OCI-LY3 (cell line): ENCODE results near the gene RMND5A.

Experiments used
- H2AFZ ChIP-seq: fragments of 200-600, 300-600 bp; shearing (Covaris generic); 2 replicates; pipeline ENCODE4 v1.6.0; 2014; ENCODE audit warnings: antibody characterized with exemption, low read depth, low read length
- H3K27ac ChIP-seq: fragments of 200-600, 300-600 bp; sonication (generic); 2 replicates; pipeline ENCODE4 v1.5.1; 2014; ENCODE audit warnings: mild to moderate bottlenecking, low read length, moderate library complexity, mixed read lengths
- H3K27me3 ChIP-seq: fragments of 200-600, 300-600 bp; sonication (generic); 2 replicates; pipeline ENCODE4 v1.6.1; 2014; ENCODE audit warnings: low read depth, low read length, mixed read lengths
- H3K36me3 ChIP-seq: fragments of 200-600, 300-600 bp; sonication (generic); replicated peaks from 2 replicates; pipeline ENCODE3; 2014; ENCODE audit warnings: low read depth, low read length, mixed read lengths
- H3K4me1 ChIP-seq: fragments of 300-600, 200-600 bp; sonication (generic); 2 replicates; pipeline ENCODE4 v1.6.1; 2014; ENCODE audit warnings: low read length, mixed read lengths
- H3K4me2 ChIP-seq: fragments of 200-600, 300-600 bp; sonication (generic); 2 replicates; pipeline ENCODE4 v1.6.1; 2014; ENCODE audit warnings: low read length, mixed read lengths
- H3K4me3 ChIP-seq: fragments of 300-600, 200-600 bp; sonication (generic); 2 replicates; pipeline ENCODE4 v1.5.1; 2014; ENCODE audit warnings: antibody characterized with exemption, mild to moderate bottlenecking, low read length, moderate library complexity
- H3K79me2 ChIP-seq: fragments of 300-600, 200-600 bp; shearing (Covaris generic); 2 replicates; pipeline ENCODE4 v1.6.1; 2014; ENCODE audit warnings: mild to moderate bottlenecking, low read length, mixed read lengths
- H3K9ac ChIP-seq: fragments of 300-600, 200-600 bp; shearing (Covaris generic); 2 replicates; pipeline ENCODE4 v1.6.0; 2014; ENCODE audit warnings: mild to moderate bottlenecking, low read length, moderate library complexity
- H3K9me3 ChIP-seq: fragments of 200-600, 300-600 bp; shearing (Covaris generic); 2 replicates; pipeline ENCODE4 v1.6.1; 2014; ENCODE audit warnings: low read length, mixed read lengths; ENCODE audit not compliant: insufficient read depth
- H4K20me1 ChIP-seq: fragments of 200-600, 300-600 bp; sonication (generic); 2 replicates; pipeline ENCODE4 v1.6.1; 2016; ENCODE audit warnings: low read length, mixed read lengths; ENCODE audit not compliant: insufficient read depth
- EZH2phosphoT487 ChIP-seq: fragments of 200-600 bp; shearing (Covaris generic); IDR thresholded peaks from 2 replicates; pipeline ENCODE4 v1.6.1; 2018; ENCODE audit warnings: antibody characterized with exemption, mixed run types, low read depth
- TF ChIP-seq, protein P1 (sequence below): fragments of 200-600, 300-600 bp; sonication (generic); IDR thresholded peaks from 2 replicates; pipeline ENCODE4 v1.5.1; 2014; ENCODE audit warnings: antibody characterized with exemption, low read length, low read depth

RMND5A gene

GRCh38 chr2:86768189-86768949, 48.3 kb downstream of the RMND5A start:
- Histone ChIP-seq H4K20me1 (peaks cover 22% of the 10 kb centered on the region), H3K9ac (no peak overlapping the region), H3K4me1 (no peaks in the 10 kb centered on the region), H3K9me3 (no peaks in the 10 kb centered on the region), H3K27me3 (no peaks in the 10 kb centered on the region), H2AFZ (no peak overlapping the region), H3K79me2 (no peaks in the 10 kb centered on the region; the same call in none of the 2 replicates), H3K4me3 (no peak overlapping the region), H3K27ac (no peak overlapping the region), H3K36me3 (peaks cover 27% of the 10 kb centered on the region), H3K4me2 (no peak overlapping the region)
- TF ChIP-seq, protein P1, sequence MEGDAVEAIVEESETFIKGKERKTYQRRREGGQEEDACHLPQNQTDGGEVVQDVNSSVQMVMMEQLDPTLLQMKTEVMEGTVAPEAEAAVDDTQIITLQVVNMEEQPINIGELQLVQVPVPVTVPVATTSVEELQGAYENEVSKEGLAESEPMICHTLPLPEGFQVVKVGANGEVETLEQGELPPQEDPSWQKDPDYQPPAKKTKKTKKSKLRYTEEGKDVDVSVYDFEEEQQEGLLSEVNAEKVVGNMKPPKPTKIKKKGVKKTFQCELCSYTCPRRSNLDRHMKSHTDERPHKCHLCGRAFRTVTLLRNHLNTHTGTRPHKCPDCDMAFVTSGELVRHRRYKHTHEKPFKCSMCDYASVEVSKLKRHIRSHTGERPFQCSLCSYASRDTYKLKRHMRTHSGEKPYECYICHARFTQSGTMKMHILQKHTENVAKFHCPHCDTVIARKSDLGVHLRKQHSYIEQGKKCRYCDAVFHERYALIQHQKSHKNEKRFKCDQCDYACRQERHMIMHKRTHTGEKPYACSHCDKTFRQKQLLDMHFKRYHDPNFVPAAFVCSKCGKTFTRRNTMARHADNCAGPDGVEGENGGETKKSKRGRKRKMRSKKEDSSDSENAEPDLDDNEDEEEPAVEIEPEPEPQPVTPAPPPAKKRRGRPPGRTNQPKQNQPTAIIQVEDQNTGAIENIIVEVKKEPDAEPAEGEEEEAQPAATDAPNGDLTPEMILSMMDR, result no peak
- TF ChIP-seq EZH2phosphoT487, result no peak

DNA sequence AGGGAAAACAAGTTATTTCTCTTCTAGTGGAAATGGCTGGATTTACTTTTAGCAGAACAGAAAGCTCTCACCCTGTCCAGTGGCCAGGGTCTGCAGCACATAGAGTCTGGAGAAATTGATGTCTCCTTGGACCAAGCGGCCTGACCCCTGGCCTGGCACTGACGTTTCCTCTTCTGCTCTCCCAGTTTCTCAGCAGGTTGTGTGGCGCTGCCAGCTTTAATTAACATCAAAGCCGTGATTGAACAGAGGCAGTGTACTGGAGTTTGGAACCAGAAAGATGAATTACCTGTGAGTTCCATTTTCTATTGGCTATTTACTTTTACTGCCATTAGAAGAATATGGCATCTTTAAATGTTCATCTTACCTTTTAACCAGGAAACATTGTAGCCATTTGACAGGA, 49.7 kb downstream of the RMND5A start:
- TF ChIP-seq EZH2phosphoT487, result no peak
- TF ChIP-seq, protein P1, result no peak
- Histone ChIP-seq H3K36me3 (peaks cover 41% of the 10 kb centered on the region), H3K27me3 (no peaks in the 10 kb centered on the region), H4K20me1 (peaks cover 26% of the 10 kb centered on the region), H3K27ac (no peak overlapping the region), H3K4me3 (no peak overlapping the region), H3K9me3 (no peaks in the 10 kb centered on the region), H3K4me1 (no peaks in the 10 kb centered on the region), H3K4me2 (no peak overlapping the region), H3K9ac (no peak overlapping the region), H2AFZ (no peak overlapping the region), H3K79me2 (no peaks in the 10 kb centered on the region; the same call in none of the 2 replicates)

DNA sequence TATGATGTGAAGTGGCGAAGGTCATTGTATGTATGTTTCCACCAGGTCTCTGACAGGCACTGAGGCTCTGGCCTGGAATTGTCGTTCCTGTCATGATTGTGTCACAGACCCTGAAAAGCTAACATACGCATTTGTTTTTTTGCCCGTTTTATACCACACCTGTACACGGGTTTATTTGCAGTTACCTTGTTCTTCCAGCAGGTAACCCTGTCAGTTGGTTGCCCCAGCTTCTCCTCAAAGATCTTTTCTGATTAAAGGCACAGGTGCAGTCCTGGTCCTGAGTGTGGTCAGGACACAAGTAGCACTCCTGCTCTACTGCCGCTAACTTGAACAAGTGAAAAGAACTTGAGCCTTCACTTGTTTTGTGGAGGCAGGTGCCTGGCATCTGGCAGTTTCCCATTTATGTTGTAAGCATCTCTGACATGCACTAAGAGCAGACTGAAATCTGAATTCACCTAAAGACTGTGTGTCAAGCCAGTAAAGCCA, 50.8 kb downstream of the RMND5A start:
- Histone ChIP-seq H3K79me2 (no peaks in the 10 kb centered on the region; the same call in 1 of the 2 replicates), H2AFZ (no peak overlapping the region), H3K4me3 (no peak overlapping the region), H4K20me1 (peaks cover 20% of the 10 kb centered on the region; the same call in 1 of the 2 replicates), H3K27me3 (no peaks in the 10 kb centered on the region), H3K36me3 (peaks cover 38% of the 10 kb centered on the region), H3K27ac (no peak overlapping the region), H3K9ac (no peak overlapping the region), H3K9me3 (no peaks in the 10 kb centered on the region), H3K4me2 (no peak overlapping the region), H3K4me1 (no peaks in the 10 kb centered on the region)
- no peak for TF ChIP-seq EZH2phosphoT487

GRCh38 chr2:86772611-86773010, 52.5 kb downstream of the RMND5A start:
- H3K9me3 ChIP-seq, result no peaks in the 10 kb centered on the region
- TF ChIP-seq, protein P1, result no peak
- TF ChIP-seq EZH2phosphoT487, result no peak
- H3K27ac ChIP-seq, result no peak overlapping the region
- no peaks in the 10 kb centered on the region for H3K4me1 ChIP-seq
- no peaks in the 10 kb centered on the region; the same call in 1 of the 2 replicates for H3K79me2 ChIP-seq
- H3K4me3 ChIP-seq, result no peak overlapping the region
- peaks cover 39% of the 10 kb centered on the region for H3K36me3 ChIP-seq
- H3K27me3 ChIP-seq, result no peaks in the 10 kb centered on the region
- H3K9ac ChIP-seq, result no peak overlapping the region
- no peak overlapping the region for H2AFZ ChIP-seq
- no peak overlapping the region for H3K4me2 ChIP-seq
- H4K20me1 ChIP-seq, result peaks cover 20% of the 10 kb centered on the region; the same call in 1 of the 2 replicates
